ENCODE results near the gene GJB6. TPM values are rescaled to one million over a fixed set of nuclear protein-coding genes. Genes with fewer than 3 reads are reported as not detected.

GJB6 gene
- total and polyA plus RNA-seq, 2 donors (not counting 1 experiment from before 2014, with no cell fraction given): not detected

DNA sequence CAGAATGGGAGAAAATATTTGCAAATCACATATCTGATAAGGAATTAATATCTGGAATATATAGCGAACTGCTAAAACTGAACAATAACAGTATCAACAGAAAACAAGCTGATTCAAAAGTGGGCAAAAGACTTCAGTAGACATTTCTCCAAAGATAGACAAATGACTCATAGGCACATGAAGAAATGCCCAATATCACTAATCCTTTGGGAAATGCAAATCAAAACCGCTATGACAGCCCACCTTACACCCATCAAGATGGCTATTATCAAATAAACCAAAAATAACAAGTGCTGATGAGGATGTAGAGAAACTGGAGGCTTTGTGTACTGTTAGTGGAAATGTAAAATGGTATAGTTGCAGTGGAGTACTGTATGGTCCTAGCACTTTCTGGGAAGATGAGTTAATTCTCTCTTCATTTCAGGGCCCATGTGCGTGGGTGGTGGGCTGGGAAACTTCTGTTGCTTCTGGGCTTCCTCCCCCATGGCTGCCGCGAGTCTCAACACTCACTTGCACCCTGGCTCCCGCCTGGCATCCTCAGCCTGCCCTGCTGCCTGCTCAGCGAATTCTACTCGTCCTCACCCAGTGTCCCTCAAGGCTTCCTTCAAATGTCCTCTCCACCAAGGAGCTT lies 58.9 kb downstream of the GJB6 start:
- DNase-seq (ENCODE audit: low read depth in 2 of 2): peak in 1 of 2 donors; percentile 49
- Histone ChIP-seq H3K27me3 (ENCODE audit: control insufficient read depth, insufficient read depth, low read length) (no peaks in the 10 kb centered on the region), H3K79me2 (ENCODE audit: control insufficient read depth, insufficient read depth, low read length) (no peaks in the 10 kb centered on the region), H3K4me1 (ENCODE audit: control insufficient read depth, extremely low read depth, insufficient read depth, low read length) (peaks cover 8% of the 10 kb centered on the region), H3K9ac (ENCODE audit: insufficient read depth, low read length) (no peak overlapping the region), H3K36me3 (ENCODE audit: control insufficient read depth, insufficient read depth, low read length) (no peaks in the 10 kb centered on the region), H3K4me3 (replicated peaks in 1 of 4; ENCODE audit: control extremely low read depth in 1 of 4, insufficient read depth in 1 of 4, low read depth in 3 of 4, low read length in 4 of 4) (no peak overlapping the region), H4K20me1 (ENCODE audit: control insufficient read depth, extremely low read depth, insufficient read depth, low read length) (no peaks in the 10 kb centered on the region), H3K4me2 (ENCODE audit: extremely low read depth, insufficient read depth, low read length) (no peak overlapping the region), H3K9me3 (ENCODE audit: control insufficient read depth, insufficient read depth, low read depth, low read length) (no peaks in the 10 kb centered on the region), H3K27ac (ENCODE audit: insufficient read depth, low read length) (no peak overlapping the region), H2AFZ (ENCODE audit: low read length) (no peak overlapping the region)
- no peak for TF ChIP-seq EZH2 (IDR thresholded peaks at IDR 0.05; ENCODE audit: low read length, missing control alignments)
- TF ChIP-seq, protein P1, sequence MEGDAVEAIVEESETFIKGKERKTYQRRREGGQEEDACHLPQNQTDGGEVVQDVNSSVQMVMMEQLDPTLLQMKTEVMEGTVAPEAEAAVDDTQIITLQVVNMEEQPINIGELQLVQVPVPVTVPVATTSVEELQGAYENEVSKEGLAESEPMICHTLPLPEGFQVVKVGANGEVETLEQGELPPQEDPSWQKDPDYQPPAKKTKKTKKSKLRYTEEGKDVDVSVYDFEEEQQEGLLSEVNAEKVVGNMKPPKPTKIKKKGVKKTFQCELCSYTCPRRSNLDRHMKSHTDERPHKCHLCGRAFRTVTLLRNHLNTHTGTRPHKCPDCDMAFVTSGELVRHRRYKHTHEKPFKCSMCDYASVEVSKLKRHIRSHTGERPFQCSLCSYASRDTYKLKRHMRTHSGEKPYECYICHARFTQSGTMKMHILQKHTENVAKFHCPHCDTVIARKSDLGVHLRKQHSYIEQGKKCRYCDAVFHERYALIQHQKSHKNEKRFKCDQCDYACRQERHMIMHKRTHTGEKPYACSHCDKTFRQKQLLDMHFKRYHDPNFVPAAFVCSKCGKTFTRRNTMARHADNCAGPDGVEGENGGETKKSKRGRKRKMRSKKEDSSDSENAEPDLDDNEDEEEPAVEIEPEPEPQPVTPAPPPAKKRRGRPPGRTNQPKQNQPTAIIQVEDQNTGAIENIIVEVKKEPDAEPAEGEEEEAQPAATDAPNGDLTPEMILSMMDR (conservative IDR thresholded peaks at IDR 0.05 in 1 of 2, IDR thresholded peaks at IDR 0.05 in 1 of 2; ENCODE audit: low read depth in 1 of 2, low read length in 2 of 2): no peak

Other genes starting within 250 kb of the GJB6 start
- gene GJA3, start 71.3 kb downstream of the GJB6 start, total RNA-seq: 0.26 and 0.33 TPM in 2 replicates
- gene GJA3, start 71.3 kb downstream of the GJB6 start, polyA plus RNA-seq: 0.44 and 1.1 TPM in 2 replicates
- gene GJB2, start 39.4 kb downstream of the GJB6 start, total RNA-seq: under 0.01 TPM in 1 of 2 replicates, not detected in the other
- 0.09 and 0.27 TPM in 2 replicates for gene GJB2, start 39.4 kb downstream of the GJB6 start, polyA plus RNA-seq